H1 (cell line): ENCODE data around the gene GALNT9. TPM values are rescaled to one million over a fixed set of nuclear protein-coding genes. Genes with fewer than 3 reads are reported as not detected.

ENCODE experiments used
- CTCF ChIA-PET: fragments of 300-600 bp; sonication (Branson Sonifier 250); formaldehyde crosslinking; loops from one replicate; lab custom pipeline; 2021; ENCODE audit not compliant: partially characterized antibody; lab: Charles Lee
- POLR2A ChIA-PET: fragments of 300-600 bp; sonication (Branson Sonifier 250); formaldehyde crosslinking; loops from one replicate; lab custom pipeline; 2021; ENCODE audit warnings: inconsistent platforms; ENCODE audit not compliant: partially characterized antibody; lab: Charles Lee
- DNase-seq, 2 experiments: peaks; one replicate each; pipeline versions ENCODE4 v3.0.0 to v3.0.0-alpha.2; 2010 to 2022; ENCODE audit warnings: low spot score in 2 of 2, low read depth in 1 of 2, mixed read lengths in 1 of 2
- FAIRE-seq: peaks from 2 replicates; lab custom pipeline; 2011; peaks lifted over from hg19 to GRCh38; lab: Jason Lieb, UNC
- H2AFZ ChIP-seq: 2 replicates; pipeline ENCODE4 v1.8.1; 2012; ENCODE audit warnings: low read length, inconsistent platforms
- H2AK5ac ChIP-seq: 2 replicates; pipeline ENCODE4 v1.6.1; 2013; ENCODE audit warnings: low read depth, low read length
- H2BK120ac ChIP-seq: replicated peaks from 2 replicates; pipeline ENCODE3; 2013; ENCODE audit warnings: low read depth, low read length, inconsistent platforms
- H2BK12ac ChIP-seq: 2 replicates; pipeline ENCODE4 v1.6.1; 2013; ENCODE audit warnings: low read depth, low read length
- H2BK15ac ChIP-seq: 2 replicates; pipeline ENCODE4 v1.6.1; 2013; ENCODE audit warnings: low read length
- H2BK20ac ChIP-seq: 2 replicates; pipeline ENCODE4 v1.6.1; 2013; ENCODE audit warnings: low read length
- H2BK5ac ChIP-seq: 2 replicates; pipeline ENCODE4 v1.6.1; 2013; ENCODE audit warnings: low read depth, low read length
- H3K14ac ChIP-seq: 2 replicates; pipeline ENCODE4 v1.6.1; 2013; ENCODE audit warnings: inconsistent platforms; ENCODE audit not compliant: insufficient read length
- H3K18ac ChIP-seq: 2 replicates; pipeline ENCODE4 v1.6.1; 2013; ENCODE audit warnings: low read length; ENCODE audit errors: extremely low read depth
- H3K23ac ChIP-seq: 2 replicates; pipeline ENCODE4 v1.6.1; 2013; ENCODE audit warnings: inconsistent platforms; ENCODE audit not compliant: insufficient read length
- H3K23me2 ChIP-seq: 2 replicates; pipeline ENCODE4 v1.6.1; 2013; ENCODE audit warnings: low read depth, low read length
- H3K27ac ChIP-seq: 2 replicates; pipeline ENCODE4 v1.6.1; 2011; ENCODE audit warnings: low read depth, low read length, inconsistent platforms
- H3K27me3 ChIP-seq, 4 experiments: replicated peaks in 1 of 4; 1 replicate in 1 of 4; 2 replicates in 3 of 4; pipeline versions ENCODE4 v1.6.1 to v1.8.1; 2011 to 2013; ENCODE audit warnings: low read length in 3 of 4, mild to moderate bottlenecking in 3 of 4, inconsistent platforms in 2 of 4, mixed read lengths in 2 of 4, moderate library complexity in 1 of 4; ENCODE audit not compliant: control insufficient read depth in 3 of 4, insufficient read depth in 3 of 4; ENCODE audit errors: extremely low read depth in 1 of 4
- H3K36me3 ChIP-seq, 4 experiments: 2 replicates each; pipeline versions ENCODE4 v1.6.1 to v1.8.1; 2011 to 2013; ENCODE audit warnings: mild to moderate bottlenecking in 4 of 4, low read length in 3 of 4, moderate library complexity in 2 of 4, control low read depth in 1 of 4, inconsistent platforms in 1 of 4; ENCODE audit not compliant: insufficient read depth in 4 of 4, control insufficient read depth in 2 of 4
- H3K4ac ChIP-seq: replicated peaks from 2 replicates; pipeline ENCODE3; 2013; ENCODE audit warnings: low read length, low read depth, mixed read lengths, inconsistent platforms; ENCODE audit not compliant: insufficient read length
- H3K4me1 ChIP-seq, 4 experiments: replicated peaks in 1 of 4; 1 replicate in 1 of 4; 2 replicates in 3 of 4; pipeline versions ENCODE4 v1.6.1 to v1.8.1; 2011 to 2013; ENCODE audit warnings: low read length in 3 of 4, inconsistent platforms in 2 of 4, mixed read lengths in 1 of 4; ENCODE audit not compliant: insufficient read depth in 4 of 4, control insufficient read depth in 3 of 4
- H3K4me2 ChIP-seq, 2 experiments: 2 replicates each; pipeline versions ENCODE4 v1.6.1 to v1.8.1; 2011 to 2013; ENCODE audit warnings: low read depth in 2 of 2, low read length in 2 of 2, control low read depth in 1 of 2, inconsistent platforms in 1 of 2, mild to moderate bottlenecking in 1 of 2; ENCODE audit not compliant: insufficient read depth in 1 of 2
- H3K4me3 ChIP-seq, 4 experiments: fragments of 200-600, 300-600 bp in 1 of 4; sonication (generic), shearing (Covaris generic), sonication (Bioruptor Twin) in 1 of 4; 2 replicates each; pipeline versions ENCODE4 v1.5.1 to v1.8.1; 2011 to 2016; ENCODE audit warnings: low read length in 4 of 4, low read depth in 3 of 4, control low read depth in 2 of 4, inconsistent platforms in 2 of 4, mild to moderate bottlenecking in 2 of 4, mixed read lengths in 1 of 4, moderate library complexity in 1 of 4; ENCODE audit not compliant: insufficient read depth in 2 of 4; ENCODE audit errors: extremely low read depth in 1 of 4
- H3K56ac ChIP-seq: replicated peaks from 2 replicates; pipeline ENCODE3; 2013; ENCODE audit warnings: low read depth, mild to moderate bottlenecking, mixed read lengths, low read length, inconsistent platforms; ENCODE audit not compliant: insufficient read length
- H3K79me1 ChIP-seq: 2 replicates; pipeline ENCODE4 v1.6.1; 2013; ENCODE audit warnings: low read depth, low read length, control low read depth
- H3K79me2 ChIP-seq, 2 experiments: 2 replicates each; pipeline versions ENCODE4 v1.6.1 to v1.8.1; 2012 to 2013; ENCODE audit warnings: low read length in 2 of 2, mild to moderate bottlenecking in 2 of 2, inconsistent platforms in 1 of 2; ENCODE audit not compliant: insufficient read depth in 2 of 2, control insufficient read depth in 1 of 2
- H3K9ac ChIP-seq, 4 experiments: replicated peaks in 1 of 4; 1 replicate in 1 of 4; 2 replicates in 3 of 4; pipeline versions ENCODE4 v1.6.1 to v1.8.1; 2011 to 2013; ENCODE audit warnings: low read depth in 3 of 4, low read length in 3 of 4, control low read depth in 2 of 4, mild to moderate bottlenecking in 2 of 4, moderate library complexity in 2 of 4, inconsistent platforms in 1 of 4; ENCODE audit errors: extremely low read depth in 1 of 4
- H3K9me3 ChIP-seq, 2 experiments: 2 replicates each; pipeline versions ENCODE4 v1.6.1 to v1.8.1; 2012 to 2013; ENCODE audit warnings: mild to moderate bottlenecking in 2 of 2, moderate library complexity in 2 of 2, control low read depth in 1 of 2, inconsistent platforms in 1 of 2, low read depth in 1 of 2, low read length in 1 of 2, mixed read lengths in 1 of 2; ENCODE audit not compliant: insufficient read depth in 2 of 2
- H4K20me1 ChIP-seq, 2 experiments: replicated peaks in 1 of 2; 2 replicates each; pipeline versions ENCODE3 to v1.8.1; 2011 to 2013; ENCODE audit warnings: inconsistent platforms in 2 of 2, low read length in 2 of 2, mild to moderate bottlenecking in 1 of 2; ENCODE audit not compliant: insufficient read depth in 2 of 2, control insufficient read depth in 1 of 2
- H4K5ac ChIP-seq: 2 replicates; pipeline ENCODE4 v1.6.1; 2013; ENCODE audit warnings: low read length, low read depth, mixed read lengths, inconsistent platforms; ENCODE audit not compliant: insufficient read length
- H4K8ac ChIP-seq: 2 replicates; pipeline ENCODE4 v1.8.0; 2013; ENCODE audit warnings: mild to moderate bottlenecking, moderate library complexity, low read length, inconsistent platforms; ENCODE audit not compliant: insufficient read depth; ENCODE audit errors: extremely low read depth
- H4K91ac ChIP-seq: replicated peaks from 2 replicates; pipeline ENCODE3; 2013; ENCODE audit warnings: low read length, mixed read lengths, inconsistent platforms; ENCODE audit not compliant: insufficient read length
- JUND ChIP-seq: IDR thresholded peaks from 2 replicates; pipeline ENCODE4 v1.6.1; 2011; ENCODE audit warnings: mild to moderate bottlenecking, improper control_type of control experiment, low read length
- RNF2 ChIP-seq: fragments of 200-900, 300-1000 bp; sonication (generic); IDR thresholded peaks from 2 replicates; pipeline ENCODE4 v1.7.1; 2016; ENCODE audit warnings: borderline replicate concordance, low read depth, mild to moderate bottlenecking, antibody characterized with exemption, low read length; ENCODE audit not compliant: poor library complexity, severe bottlenecking; ENCODE audit errors: missing control alignments
- RXRA ChIP-seq: IDR thresholded peaks from 2 replicates; pipeline ENCODE4 v1.6.1; 2011; ENCODE audit warnings: low read depth, mild to moderate bottlenecking, low read length, moderate library complexity; ENCODE audit not compliant: insufficient read depth
- whole genome bisulfite sequencing, 2 experiments: shearing (Covaris generic) in 1 of 2; methylation state at CpG; one replicate each; pipeline versions ENCODE4 v1.1.6 to v1.1.7; 2013 to 2015; ENCODE audit warnings: low lambda C conversion rate in 2 of 2, mixed read lengths in 2 of 2, inconsistent platforms in 1 of 2, low coverage in 1 of 2, missing lambda C conversion rate in 1 of 2; ENCODE audit not compliant: insufficient replicate concordance in 2 of 2, insufficient coverage in 1 of 2, insufficient read length in 1 of 2; ENCODE audit errors: extremely low coverage in 1 of 2, missing lambda C conversion rate in 1 of 2; 5-methylcytosine and 5-hydroxymethylcytosine counted together
- polyA plus RNA-seq, 7 experiments: library from polyadenylated mRNA; depleted of rRNA in 3 of 7; stranded (reverse) in 5 of 7; unstranded in 2 of 7; fragments of >200 nt in 5 of 7; fragments of 200-250 nt in 2 of 7; gene quantifications; 1 replicate in 5 of 7; 2 replicates in 1 of 7; 4 replicates in 1 of 7; pipeline versions ENCODE4 v1.2.1 to v1.2.3, GENCODE V29; 2011 to 2013; ENCODE audit warnings: missing spikeins in 2 of 7, mixed read lengths in 2 of 7
- total RNA-seq: library from RNA; stranded (reverse); fragmentation: NEBNext Ultra II Directional; extraction: Animal tissue kit (Norgen Biotek cat#: 25700); gene quantifications from 2 replicates; pipeline ENCODE4 v1.2.1, GENCODE V29; 2021

GALNT9 gene
- total and polyA plus RNA-seq, 2 of the 8 experiments (the other 6 are each of a cell fraction or from before 2014, with no cell fraction given): 2.0 to 3.6 TPM

DNA sequence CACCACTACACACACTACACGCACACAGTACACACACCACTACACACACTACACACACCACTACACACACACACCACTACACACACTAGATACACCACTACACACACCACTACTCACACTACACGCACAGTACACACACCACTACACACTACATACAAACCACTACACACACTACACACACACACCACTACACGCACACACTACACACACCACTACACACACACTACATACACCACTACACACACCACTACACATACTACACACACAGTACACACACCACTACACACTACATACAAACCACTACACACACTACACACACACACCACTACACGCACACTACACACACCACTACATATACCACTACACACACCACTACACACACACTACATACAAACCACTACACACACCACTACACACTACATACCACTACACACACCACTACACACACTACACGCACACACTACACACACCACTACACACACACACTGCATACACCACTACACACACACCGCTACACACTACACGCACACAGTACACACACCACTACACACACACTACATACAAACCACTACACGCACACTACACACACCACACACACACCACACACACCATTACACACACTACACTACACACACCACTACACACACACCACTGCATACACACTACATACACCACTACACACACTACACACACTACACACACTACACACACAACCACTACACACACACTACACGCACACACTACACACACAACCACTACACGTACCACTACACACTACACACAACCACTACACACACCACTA is 173.4 kb downstream of the GALNT9 start:
- H3K23me2 ChIP-seq: peaks cover 31% of the 10 kb centered on the region
- no peaks in the 10 kb centered on the region; a peak in 2 of 7 replicates for H3K27me3 ChIP-seq
- H2BK20ac ChIP-seq: no peak overlapping the region; the same call in 1 of the 2 replicates
- H3K4ac ChIP-seq: peak overlapping the region; percentile 78
- H3K9ac ChIP-seq: no peak overlapping the region; a peak in 3 of 7 replicates
- no peak overlapping the region; the same call in 1 of the 2 replicates for H4K8ac ChIP-seq
- peaks cover 10% of the 10 kb centered on the region; the same call in 1 of the 2 replicates for H3K79me1 ChIP-seq
- H2BK12ac ChIP-seq: peak overlapping the region; percentile 65; the same call in 1 of the 2 replicates
- 89 to 100% methylated on average over 4 to 10 of the region's 10 CpGs for WGBS, 2 experiments
- no peak for FAIRE-seq
- peaks cover 8 to 33% (median 23%) of the 10 kb centered on the region in 4 experiments; a peak in 5 of 8 replicates for H3K36me3 ChIP-seq
- H4K91ac ChIP-seq: peak overlapping the region; percentile 74
- H2BK120ac ChIP-seq: no peak overlapping the region
- TF ChIP-seq JUND: no peak
- no peak for TF ChIP-seq RXRA
- TF ChIP-seq RNF2: no peak
- TF ChIP-seq, all 59 proteins: peak for 0
- H2AK5ac ChIP-seq: peak overlapping the region; percentile 96
- ChIA-PET POLR2A (no interaction called here), CTCF (no interaction called here)
- no peak overlapping the region; a peak in 1 of 4 replicates for H3K4me2 ChIP-seq
- H2BK5ac ChIP-seq: no peak overlapping the region
- no peak overlapping the region for H3K23ac ChIP-seq
- peaks cover 0 to 3% of the 10 kb centered on the region in 2 experiments; a peak in 1 of 4 replicates for H3K79me2 ChIP-seq
- no peak overlapping the region for H4K5ac ChIP-seq
- H3K14ac ChIP-seq: no peak overlapping the region
- no peak for DNase-seq
- peaks cover 0 to 31% of the 10 kb centered on the region in 2 experiments for H4K20me1 ChIP-seq
- H3K18ac ChIP-seq: no peak overlapping the region
- no peak overlapping the region for H2AFZ ChIP-seq
- no peak overlapping the region for H2BK15ac ChIP-seq
- peaks cover 0 to 20% of the 10 kb centered on the region in 2 experiments; a peak in 3 of 4 replicates for H3K9me3 ChIP-seq
- H3K4me1 ChIP-seq: peaks cover 0 to 3% (median 1%) of the 10 kb centered on the region in 4 experiments; a peak in 4 of 7 replicates
- no peak overlapping the region for H3K27ac ChIP-seq
- no peak overlapping the region for H3K4me3 ChIP-seq
- H3K56ac ChIP-seq: peak overlapping the region; percentile 100
